ENCODE results near the gene CRIP3. TPM values are rescaled to one million over a fixed set of nuclear protein-coding genes. Genes with fewer than 3 reads are reported as not detected.
A peak's percentile ranks its signal among the peaks of the same experiment; 100 is the strongest.

Gene CRIP3
- total and polyA plus RNA-seq, 2 of the 13 experiments (the other 11 are each of a cell fraction or from before 2014, with no cell fraction given) = 6.3 to 9.3 TPM

- TF ChIP-seq GFI1 (CRISPR knock-in tag; IDR thresholded peaks at IDR 0.05; ENCODE audit: borderline replicate concordance) = no peak
- peak; percentile 87 for TF ChIP-seq PAXIP1 (CRISPR knock-in tag; conservative IDR thresholded peaks at IDR 0.05)
- TF ChIP-seq SIN3B (IDR thresholded peaks at IDR 0.05; ENCODE audit: low read length) = no peak
- peak; percentile 69; the same call in 1 of the 2 replicates for TF ChIP-seq SPEN (CRISPR knock-in tag; IDR thresholded peaks at IDR 0.05; ENCODE audit: low read depth)
- peak; percentile 25; the same call in 1 of the 2 replicates for TF ChIP-seq HDAC2 (CRISPR knock-in tag; IDR thresholded peaks at IDR 0.05)
- TF ChIP-seq ZNF451 (CRISPR knock-in tag; IDR thresholded peaks at IDR 0.05) = peak; percentile 86; the same call in 1 of the 2 replicates
- TF ChIP-seq TBX2 (CRISPR knock-in tag; IDR thresholded peaks at IDR 0.05; ENCODE audit: borderline replicate concordance) = peak; percentile 78
- no peak for TF ChIP-seq ZNF20 (CRISPR knock-in tag; IDR thresholded peaks at IDR 0.05)
- TF ChIP-seq MNT (IDR thresholded peaks at IDR 0.05) = no peak
- TF ChIP-seq HIVEP1 (CRISPR knock-in tag; IDR thresholded peaks at IDR 0.05) = peak; percentile 76; the same call in 1 of the 2 replicates
- TF ChIP-seq ATF4 (CRISPR knock-in tag; IDR thresholded peaks at IDR 0.05) = no peak; a peak in 1 of 4 replicates
- TF ChIP-seq ZNF781 (CRISPR knock-in tag; IDR thresholded peaks at IDR 0.05; ENCODE audit: borderline replicate concordance, not compliant biosample characterization) = no peak
- TF ChIP-seq AFF4 (CRISPR knock-in tag; IDR thresholded peaks at IDR 0.05) = 0 out of 2 replicates have a peak, but pooled peaks have one; percentile 80
- TF ChIP-seq ZNF556 (CRISPR knock-in tag; IDR thresholded peaks at IDR 0.05; ENCODE audit: borderline replicate concordance) = peak; percentile 93
- TF ChIP-seq MLX (CRISPR knock-in tag; IDR thresholded peaks at IDR 0.05) = peak; percentile 43; the same call in 1 of the 2 replicates
Measured at GRCh38 chr6:43274916-43275597, 33.6 kb downstream of the CRIP3 start (continued).
